Islet precursor cell (in vitro differentiated cells): ENCODE results near the gene ASIC4.
A peak's percentile ranks its signal among the peaks of the same experiment; 100 is the strongest.

Experiments used
- DNase-seq: peaks from one replicate; pipeline ENCODE4 v3.0.0-alpha.2; 2018

Gene ASIC4

GRCh38 chr2:219514196-219514761 lies at the start of gene ASIC4:
ASIC4 (plus strand) TSS chr2:219514482; CDS start chr2:219514725, 243 bp downstream.
- DNase-seq: no peak

GRCh38 chr2:219465659-219466561 lies 48.4 kb upstream of the ASIC4 start:
- no peak for DNase-seq

- DNase-seq: no peak
Measured at GRCh38 chr2:219466816-219467735, 47.2 kb upstream of the ASIC4 start.

DNA sequence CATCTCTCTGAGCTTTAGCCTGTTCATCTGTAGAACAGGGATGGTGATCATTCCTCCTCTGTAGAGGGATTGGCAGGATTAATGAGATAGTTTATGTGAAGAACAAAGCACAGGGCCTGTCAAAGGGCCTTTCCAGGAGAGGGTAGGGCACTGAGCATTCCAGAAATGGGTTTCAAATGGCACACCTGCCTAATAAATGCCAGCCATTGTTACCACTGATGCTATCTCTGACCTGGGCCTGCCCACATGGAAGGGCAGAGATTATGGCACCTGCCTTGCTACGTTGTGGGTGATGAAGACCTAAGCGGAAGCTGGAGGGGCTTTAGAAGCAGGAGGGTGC lies 46.6 kb upstream of the ASIC4 start:
- no peak for DNase-seq

GRCh38 chr2:219468410-219469185 lies 45.7 kb upstream of the ASIC4 start:
- no peak for DNase-seq

DNA sequence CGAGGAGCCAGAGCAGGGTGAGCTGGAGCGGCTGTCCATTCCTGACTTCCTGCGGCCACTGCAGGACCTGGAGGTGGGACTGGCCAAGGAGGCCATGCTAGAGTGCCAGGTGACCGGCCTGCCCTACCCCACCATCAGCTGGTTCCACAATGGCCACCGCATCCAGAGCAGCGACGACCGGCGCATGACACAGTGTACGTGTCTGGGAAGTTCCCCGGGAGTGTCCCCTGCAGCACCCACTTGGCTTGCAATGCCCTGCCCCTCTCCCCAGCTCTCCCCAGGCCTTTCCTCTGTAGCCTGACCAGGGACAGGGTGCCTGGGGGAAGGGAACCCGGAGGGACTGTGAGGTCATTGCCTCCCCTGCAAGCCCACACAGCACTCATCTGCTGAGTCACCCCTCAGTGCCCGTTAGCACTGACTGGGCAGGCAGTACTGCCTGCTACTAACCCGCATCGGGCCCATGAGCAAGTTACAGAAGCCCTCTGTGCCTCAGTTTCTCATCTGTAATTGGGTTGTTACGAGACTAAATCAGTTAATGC lies 45.0 kb upstream of the ASIC4 start:
- peak; percentile 87 for DNase-seq

DNA sequence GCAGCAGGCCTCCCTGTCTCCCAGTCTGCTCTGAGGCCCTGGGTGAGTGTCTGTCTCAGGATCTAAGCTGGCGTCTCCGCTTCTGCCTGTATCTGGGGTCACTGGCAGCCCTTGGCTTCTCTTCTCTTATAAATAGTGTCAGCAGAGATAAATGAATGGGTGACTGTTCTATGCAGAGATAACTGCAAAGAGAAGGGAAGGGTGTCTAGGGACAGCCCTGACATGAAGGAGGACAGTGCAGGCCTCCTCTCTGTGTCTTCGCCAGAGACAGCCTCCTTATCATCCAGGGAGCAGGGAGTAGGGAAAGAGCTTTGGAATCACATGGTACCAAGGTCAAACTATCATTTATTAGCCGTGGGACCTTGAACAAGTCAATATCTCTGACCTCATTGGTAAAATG lies 43.9 kb upstream of the ASIC4 start:
- DNase-seq: no peak

DNA sequence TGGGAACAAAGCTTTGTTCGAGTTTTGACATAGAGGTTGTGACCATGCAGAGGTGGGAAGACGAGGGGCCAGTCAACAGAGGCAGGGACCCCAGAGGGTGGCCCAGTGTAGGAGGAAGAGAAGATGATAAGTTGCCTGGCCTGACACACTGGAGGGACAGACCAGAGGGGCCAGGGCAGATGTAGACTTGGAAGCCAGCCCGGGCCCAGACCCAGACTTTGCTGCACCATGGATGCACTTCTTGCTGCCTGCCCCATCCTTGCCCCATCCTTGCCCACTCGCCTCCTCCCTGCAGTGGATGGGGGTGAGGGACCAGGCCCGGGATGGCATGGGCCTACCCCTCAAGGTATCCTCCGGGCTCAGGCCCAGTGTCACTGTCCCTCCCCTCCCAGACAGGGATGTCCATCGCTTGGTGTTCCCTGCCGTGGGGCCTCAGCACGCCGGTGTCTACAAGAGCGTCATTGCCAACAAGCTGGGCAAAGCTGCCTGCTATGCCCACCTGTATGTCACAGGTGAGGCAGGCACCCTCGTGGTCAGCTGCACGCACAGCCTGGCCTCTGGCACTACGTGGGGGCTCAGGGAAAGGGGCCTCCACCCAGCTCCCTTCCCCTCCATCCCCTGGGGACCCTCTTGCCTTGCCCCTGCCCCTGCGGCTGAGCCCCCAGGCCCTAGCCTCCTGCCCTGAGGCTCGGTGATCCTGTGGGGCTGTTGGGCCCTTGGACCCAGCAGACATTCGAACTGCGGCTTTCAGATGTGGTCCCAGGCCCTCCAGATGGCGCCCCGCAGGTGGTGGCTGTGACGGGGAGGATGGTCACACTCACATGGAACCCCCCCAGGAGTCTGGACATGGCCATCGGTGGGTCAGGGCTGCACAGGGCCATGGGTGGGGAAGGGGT lies 42.6 kb upstream of the ASIC4 start:
- DNase-seq: no peak

- no peak for DNase-seq
Measured at GRCh38 chr2:219472629-219473187, 41.6 kb upstream of the ASIC4 start.

DNA sequence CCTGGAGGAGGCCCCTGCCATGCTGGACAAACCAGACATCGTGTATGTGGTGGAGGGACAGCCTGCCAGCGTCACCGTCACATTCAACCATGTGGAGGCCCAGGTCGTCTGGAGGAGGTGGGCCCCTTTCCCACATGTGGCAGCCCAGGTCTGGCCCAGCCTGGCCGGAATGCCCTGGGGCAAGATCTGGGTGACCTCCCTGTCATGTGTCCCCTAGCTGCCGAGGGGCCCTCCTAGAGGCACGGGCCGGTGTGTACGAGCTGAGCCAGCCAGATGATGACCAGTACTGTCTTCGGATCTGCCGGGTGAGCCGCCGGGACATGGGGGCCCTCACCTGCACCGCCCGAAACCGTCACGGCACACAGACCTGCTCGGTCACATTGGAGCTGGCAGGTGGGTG lies 40.8 kb upstream of the ASIC4 start:
- DNase-seq: no peak

GRCh38 chr2:219474285-219475060 lies 39.8 kb upstream of the ASIC4 start:
- DNase-seq: no peak

GRCh38 chr2:219475278-219475677 lies 39.0 kb upstream of the ASIC4 start:
- no peak for DNase-seq

- DNase-seq: peak; percentile 88
Measured at GRCh38 chr2:219475697-219476651, 38.3 kb upstream of the ASIC4 start.

GRCh38 chr2:219476652-219477151 lies 37.6 kb upstream of the ASIC4 start:
- DNase-seq: peak; percentile 83

- DNase-seq: no peak
Measured at GRCh38 chr2:219477179-219477578, 37.1 kb upstream of the ASIC4 start.

- no peak for DNase-seq
Measured at GRCh38 chr2:219477815-219478214, 36.5 kb upstream of the ASIC4 start.

DNA sequence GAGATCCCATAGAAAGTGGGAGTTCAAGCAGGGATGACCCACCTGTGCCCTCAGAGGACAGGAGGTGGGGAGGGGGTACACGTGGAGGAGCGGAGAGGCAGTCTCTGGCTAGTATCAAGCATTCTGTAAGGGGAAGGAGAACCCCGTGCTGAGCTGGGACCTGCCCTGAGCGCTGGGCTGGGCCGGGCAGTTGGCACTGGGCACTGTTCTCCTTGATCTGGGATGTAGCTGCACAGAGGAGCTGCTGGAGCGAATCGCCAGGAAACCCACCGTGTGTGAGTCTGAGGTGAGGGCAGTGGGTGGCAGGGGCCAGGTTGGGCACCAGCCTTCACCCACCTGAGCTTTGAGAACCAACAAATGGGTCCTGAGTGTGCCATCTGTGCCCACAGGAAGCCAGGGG lies 35.4 kb upstream of the ASIC4 start:
- DNase-seq: no peak

GRCh38 chr2:219480004-219480403 lies 34.3 kb upstream of the ASIC4 start:
- DNase-seq: no peak
